WI38 (cell line): ENCODE measurements around the gene ACER1.
A peak's percentile ranks its signal among the peaks of the same experiment; 100 is the strongest.
"Not testable (repeated sequence)": the region's sequence is repeated elsewhere in the genome, so short reads cannot be mapped to it uniquely, and the experiment has no call there.

Experiments used
- H3K4me3 ChIP-seq: 2 replicates; pipeline ENCODE4 v1.5.1; 2011; ENCODE audit warnings: low read depth, mild to moderate bottlenecking, control low read depth, low read length
- CTCF ChIP-seq: IDR thresholded peaks from 2 replicates; pipeline ENCODE4 v1.5.1; 2012; ENCODE audit warnings: low read depth, mild to moderate bottlenecking, control low read depth, low read length

The ACER1 gene

DNA sequence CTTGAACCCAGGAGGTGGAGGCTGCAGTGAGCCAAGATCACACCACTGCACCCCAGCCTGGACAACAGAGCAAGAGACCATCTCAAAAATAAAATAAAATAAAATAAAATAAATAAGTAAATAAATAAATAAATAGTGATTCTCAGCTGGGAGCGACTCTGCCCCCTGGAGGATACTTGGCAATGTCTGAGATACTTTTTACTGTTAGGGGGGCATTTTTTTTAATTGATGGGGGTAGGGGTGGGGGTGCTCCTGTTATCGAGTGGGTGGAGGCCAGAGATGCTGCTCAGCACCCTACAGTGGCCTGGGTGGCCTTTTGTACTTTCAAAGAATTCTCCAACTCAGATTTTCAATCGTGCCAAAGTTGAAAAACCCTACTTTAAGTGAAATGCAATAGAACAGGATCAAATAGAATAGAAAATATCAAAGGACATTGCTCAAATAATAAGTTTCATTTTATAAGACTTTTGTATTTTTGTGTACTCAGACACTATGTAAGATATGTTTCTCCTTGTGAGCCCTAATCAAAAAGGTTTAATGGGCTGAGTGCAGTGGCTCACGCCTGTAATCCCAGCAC, 20.8 kb upstream of the ACER1 start:
- TF ChIP-seq CTCF = peak; percentile 48
- H3K4me3 ChIP-seq = no peak overlapping the region

DNA sequence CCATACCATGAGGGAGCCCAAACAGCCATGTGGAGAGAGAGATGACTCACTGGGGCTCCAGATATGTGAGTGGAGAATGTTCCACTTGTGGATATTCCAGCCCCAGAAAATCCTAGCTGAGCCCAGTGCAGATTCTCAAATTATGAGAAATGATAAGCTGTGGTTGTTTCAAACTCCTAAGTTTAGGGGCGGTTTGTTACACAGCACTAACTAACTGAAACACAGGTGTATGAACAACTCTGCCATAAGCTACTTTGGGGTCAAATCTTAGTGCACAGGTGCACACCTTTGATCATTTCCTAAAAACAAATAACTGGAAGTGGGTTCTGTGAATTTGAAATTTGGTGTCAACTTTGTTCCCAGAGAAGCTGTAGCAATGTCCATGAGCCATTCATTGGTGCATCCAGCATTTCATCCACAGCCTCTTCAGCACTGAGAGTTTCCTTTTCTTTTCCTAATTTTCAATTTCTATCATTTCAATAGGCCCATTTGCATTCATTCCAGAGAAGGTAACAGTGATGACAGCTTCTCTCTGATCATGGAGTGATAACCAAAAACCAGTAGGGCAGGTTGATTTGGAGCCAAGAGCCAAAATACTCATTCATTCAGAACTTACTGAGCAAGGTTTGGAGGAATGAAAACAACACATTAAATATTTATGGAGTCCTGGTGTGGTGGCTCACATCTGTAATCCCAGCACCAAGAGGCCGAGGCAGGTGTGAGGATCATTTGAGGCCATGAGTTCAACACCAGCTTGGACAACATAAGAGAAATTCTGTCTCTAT, 19.2 kb upstream of the ACER1 start:
- no peak for TF ChIP-seq CTCF
- no peak overlapping the region for H3K4me3 ChIP-seq

DNA sequence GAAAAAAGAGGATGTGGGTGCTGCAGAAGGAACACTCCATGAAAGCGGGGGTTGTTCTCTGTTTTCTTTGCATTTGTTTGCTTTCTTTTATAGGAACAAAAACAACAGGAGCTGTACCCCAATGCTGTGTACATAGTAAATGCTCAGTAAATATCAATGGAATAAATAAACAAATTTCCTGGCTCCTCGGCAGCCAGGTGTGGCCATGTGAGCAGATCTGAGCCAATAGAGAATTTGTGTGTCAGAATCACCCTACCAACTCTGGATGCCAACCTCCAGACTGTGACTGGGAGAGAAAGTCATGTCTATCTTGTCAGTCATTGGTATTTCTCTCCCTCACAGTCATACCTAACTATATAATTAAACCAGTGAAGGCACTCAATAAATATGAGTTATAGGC, 17.3 kb upstream of the ACER1 start:
- no peak overlapping the region for H3K4me3 ChIP-seq
- TF ChIP-seq CTCF = no peak

DNA sequence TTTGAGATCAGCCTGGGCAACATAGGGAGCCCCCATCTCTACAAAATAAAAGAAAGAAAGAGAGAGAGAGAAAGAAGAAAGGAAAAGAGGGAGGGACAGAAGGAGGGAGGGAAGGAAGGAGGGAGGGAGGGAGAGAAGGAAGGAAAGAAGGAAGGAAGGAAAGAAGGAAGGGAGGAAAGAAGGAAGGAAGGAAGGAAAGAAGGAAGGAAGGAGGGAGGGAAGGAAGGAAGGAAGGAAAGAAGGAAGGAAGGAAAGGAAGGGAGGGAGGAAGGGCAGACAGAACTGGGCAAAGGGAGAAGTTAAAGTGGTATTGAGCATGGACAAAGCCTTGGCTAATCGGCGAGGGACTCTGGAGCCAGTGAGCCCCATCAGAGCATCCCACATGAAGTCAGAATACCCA, 15.9 kb upstream of the ACER1 start:
- not testable (repeated sequence) for H3K4me3 ChIP-seq

DNA sequence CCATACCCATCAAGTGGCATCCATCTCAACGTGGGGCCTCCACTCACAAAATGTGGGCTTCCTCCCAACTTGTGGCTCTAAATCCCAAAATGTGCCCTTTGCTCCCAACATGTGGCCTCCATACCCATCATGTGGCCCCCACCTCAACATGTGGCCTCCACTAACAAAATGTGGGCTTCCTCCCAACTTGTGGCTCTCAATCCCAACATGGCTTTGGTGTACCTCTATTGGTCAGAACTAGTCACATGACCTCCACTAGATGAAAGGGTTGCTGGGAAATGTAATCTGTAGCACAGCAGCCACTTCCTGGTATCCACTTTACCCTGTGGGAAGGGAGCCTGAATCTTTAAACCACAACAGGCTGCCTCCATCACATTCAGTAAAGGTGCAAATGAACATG, 10.1 kb upstream of the ACER1 start:
- no peak overlapping the region for H3K4me3 ChIP-seq

GRCh38 chr19:6340493-6341201, 7.2 kb upstream of the ACER1 start:
- H3K4me3 ChIP-seq = no peak overlapping the region
- TF ChIP-seq CTCF = no peak

More for the DNA sequence above, 10.1 kb upstream of the ACER1 start:
- TF ChIP-seq CTCF = no peak

GRCh38 chr19:6334490-6335285, 1.3 kb upstream of the ACER1 start:
- no peak for TF ChIP-seq CTCF
- no peak overlapping the region for H3K4me3 ChIP-seq
